ENCODE data around the gene CD300H.

- no peak for TF ChIP-seq POLR2A (IDR thresholded peaks at IDR 0.05)
- TF ChIP-seq CTCF (IDR thresholded peaks at IDR 0.05) = no peak
These were observed 15.3 kb upstream of the CD300H start for GRCh38 chr17:74582633-74583032.
